ENCODE measurements around the gene ACTR3. TPM values are rescaled to one million over a fixed set of nuclear protein-coding genes. Genes with fewer than 3 reads are reported as not detected.

Gene ACTR3
- total RNA-seq, 4 donors from 2014 or later: 83.9 to 126 (median 102) TPM

DNA sequence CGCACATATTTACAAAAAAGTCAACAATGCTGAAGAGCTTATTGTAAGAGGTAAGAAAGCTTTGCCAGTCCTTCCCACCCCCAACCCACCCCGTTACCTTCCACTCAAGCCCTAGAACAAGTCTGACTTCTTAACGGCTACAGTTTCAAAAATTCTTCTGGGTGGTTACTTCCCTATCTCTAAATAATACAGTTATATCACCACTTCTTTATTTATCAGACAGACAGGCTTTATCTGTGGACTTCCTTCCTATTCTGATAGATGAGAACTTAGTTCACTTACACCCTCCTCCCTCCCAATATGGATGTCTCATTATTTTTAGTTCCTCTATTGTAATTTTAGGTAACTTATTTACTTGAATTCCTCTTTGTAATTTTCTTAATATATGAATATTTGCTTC, 26.7 kb upstream of the ACTR3 start:
- DNase-seq: no peak
- Histone ChIP-seq H3K4me1 (no peaks in the 10 kb centered on the region), H3K9me3 (no peaks in the 10 kb centered on the region), H3K27ac (no peak overlapping the region), H3K4me3 (replicated peaks in 1 of 3) (no peak overlapping the region), H3K27me3 (no peaks in the 10 kb centered on the region), H3K36me3 (no peaks in the 10 kb centered on the region)
- intact Hi-C loops (cut with DNase I): no loop called here
- TF ChIP-seq POLR2A (IDR thresholded peaks at IDR 0.05): no peak
- TF ChIP-seq, protein P1, sequence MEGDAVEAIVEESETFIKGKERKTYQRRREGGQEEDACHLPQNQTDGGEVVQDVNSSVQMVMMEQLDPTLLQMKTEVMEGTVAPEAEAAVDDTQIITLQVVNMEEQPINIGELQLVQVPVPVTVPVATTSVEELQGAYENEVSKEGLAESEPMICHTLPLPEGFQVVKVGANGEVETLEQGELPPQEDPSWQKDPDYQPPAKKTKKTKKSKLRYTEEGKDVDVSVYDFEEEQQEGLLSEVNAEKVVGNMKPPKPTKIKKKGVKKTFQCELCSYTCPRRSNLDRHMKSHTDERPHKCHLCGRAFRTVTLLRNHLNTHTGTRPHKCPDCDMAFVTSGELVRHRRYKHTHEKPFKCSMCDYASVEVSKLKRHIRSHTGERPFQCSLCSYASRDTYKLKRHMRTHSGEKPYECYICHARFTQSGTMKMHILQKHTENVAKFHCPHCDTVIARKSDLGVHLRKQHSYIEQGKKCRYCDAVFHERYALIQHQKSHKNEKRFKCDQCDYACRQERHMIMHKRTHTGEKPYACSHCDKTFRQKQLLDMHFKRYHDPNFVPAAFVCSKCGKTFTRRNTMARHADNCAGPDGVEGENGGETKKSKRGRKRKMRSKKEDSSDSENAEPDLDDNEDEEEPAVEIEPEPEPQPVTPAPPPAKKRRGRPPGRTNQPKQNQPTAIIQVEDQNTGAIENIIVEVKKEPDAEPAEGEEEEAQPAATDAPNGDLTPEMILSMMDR (IDR thresholded peaks at IDR 0.05): no peak
- WGBS, 2 donors: 45 to 58% methylated on average over 3 of the region's 3 CpGs

DNA sequence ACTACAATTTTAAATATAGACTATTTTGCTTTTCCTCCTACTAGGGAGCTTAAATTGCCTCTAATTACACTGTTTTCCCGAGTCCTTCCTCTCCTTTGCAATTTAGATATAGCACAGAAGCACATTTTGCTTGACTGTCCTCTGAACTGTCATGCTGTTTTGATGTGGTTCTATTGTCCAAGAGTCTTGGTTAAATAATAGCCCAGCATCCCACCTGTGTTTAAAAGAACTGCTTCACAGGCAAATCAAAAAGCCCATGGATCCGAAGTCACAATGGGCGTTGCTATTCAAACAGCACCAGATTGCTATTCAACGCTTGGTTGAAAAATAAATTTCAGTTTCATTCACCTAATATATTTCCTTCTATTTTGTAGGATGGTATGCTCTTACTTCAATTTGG, 22.3 kb upstream of the ACTR3 start:
- H3K4me3 ChIP-seq (replicated peaks in 1 of 3): no peak overlapping the region
- H3K27ac ChIP-seq: no peak overlapping the region
- TF ChIP-seq POLR2A (IDR thresholded peaks at IDR 0.05): no peak
- TF ChIP-seq, protein P1 (IDR thresholded peaks at IDR 0.05): no peak
- H3K27me3 ChIP-seq: no peaks in the 10 kb centered on the region
- intact Hi-C loops (cut with DNase I): no loop called here
- H3K36me3 ChIP-seq: no peaks in the 10 kb centered on the region
- WGBS, 2 donors: 75 to 88% methylated on average over 4 of the region's 4 CpGs
- no peaks in the 10 kb centered on the region for H3K9me3 ChIP-seq
- DNase-seq: no peak
- H3K4me1 ChIP-seq: no peaks in the 10 kb centered on the region

DNA sequence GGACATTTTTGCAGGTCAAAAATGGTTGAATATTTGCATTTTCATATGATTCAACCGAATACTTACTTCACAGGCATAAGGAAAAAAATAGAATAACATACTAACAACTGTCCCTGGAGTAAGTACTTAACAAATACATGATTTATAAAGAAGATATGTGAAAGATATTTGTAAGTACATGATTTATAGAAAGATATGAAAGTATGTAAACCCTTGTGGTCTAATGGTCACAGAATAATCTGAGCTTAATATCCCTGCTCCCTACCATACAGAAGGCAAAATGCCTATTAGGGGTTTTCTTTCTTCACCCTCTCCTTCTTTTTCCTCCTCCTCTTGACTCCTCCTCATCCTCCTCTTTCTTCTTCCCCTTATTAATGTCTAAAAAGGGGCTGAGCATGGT, 20.6 kb upstream of the ACTR3 start:
- H3K9me3 ChIP-seq: no peaks in the 10 kb centered on the region
- DNase-seq: no peak
- TF ChIP-seq, protein P1 (IDR thresholded peaks at IDR 0.05): no peak
- TF ChIP-seq POLR2A (IDR thresholded peaks at IDR 0.05): no peak
- WGBS, 2 donors: 94 to 98% methylated on average over 1 of the region's 1 CpG
- H3K27me3 ChIP-seq: no peaks in the 10 kb centered on the region
- no peaks in the 10 kb centered on the region for H3K4me1 ChIP-seq
- H3K36me3 ChIP-seq: no peaks in the 10 kb centered on the region
- intact Hi-C loops (cut with DNase I): no loop called here
- H3K27ac ChIP-seq: no peak overlapping the region
- H3K4me3 ChIP-seq (replicated peaks in 1 of 3): no peak overlapping the region

DNA sequence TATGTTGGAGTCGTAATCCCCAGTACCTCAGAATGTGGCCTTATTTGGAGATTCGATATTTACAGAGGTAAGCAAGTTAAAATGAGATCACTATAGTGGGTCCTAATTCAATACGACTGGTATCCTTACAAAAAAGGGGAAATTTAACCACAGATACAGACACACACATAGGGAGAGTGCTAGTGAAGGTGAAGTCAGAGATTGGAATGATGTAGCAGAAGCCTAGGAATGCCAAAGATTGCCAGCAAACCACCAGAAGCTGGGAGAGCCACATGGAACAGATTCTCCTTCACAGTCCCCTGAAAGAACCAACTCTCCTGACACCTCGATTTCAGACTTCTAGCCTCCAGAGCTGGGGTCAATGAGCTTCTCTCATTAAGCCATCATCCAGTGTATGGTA, 17.7 kb upstream of the ACTR3 start:
- H3K27ac ChIP-seq: no peak overlapping the region
- TF ChIP-seq POLR2A (IDR thresholded peaks at IDR 0.05): no peak
- TF ChIP-seq, protein P1 (IDR thresholded peaks at IDR 0.05): no peak
- H3K4me1 ChIP-seq: no peaks in the 10 kb centered on the region
- no peaks in the 10 kb centered on the region for H3K27me3 ChIP-seq
- WGBS, 2 donors: 86 to 95% methylated on average over 4 of the region's 4 CpGs
- H3K9me3 ChIP-seq: no peaks in the 10 kb centered on the region
- no peaks in the 10 kb centered on the region for H3K36me3 ChIP-seq
- no peak overlapping the region for H3K4me3 ChIP-seq (replicated peaks in 1 of 3)
- intact Hi-C loops (cut with DNase I): no loop called here
- no peak for DNase-seq

DNA sequence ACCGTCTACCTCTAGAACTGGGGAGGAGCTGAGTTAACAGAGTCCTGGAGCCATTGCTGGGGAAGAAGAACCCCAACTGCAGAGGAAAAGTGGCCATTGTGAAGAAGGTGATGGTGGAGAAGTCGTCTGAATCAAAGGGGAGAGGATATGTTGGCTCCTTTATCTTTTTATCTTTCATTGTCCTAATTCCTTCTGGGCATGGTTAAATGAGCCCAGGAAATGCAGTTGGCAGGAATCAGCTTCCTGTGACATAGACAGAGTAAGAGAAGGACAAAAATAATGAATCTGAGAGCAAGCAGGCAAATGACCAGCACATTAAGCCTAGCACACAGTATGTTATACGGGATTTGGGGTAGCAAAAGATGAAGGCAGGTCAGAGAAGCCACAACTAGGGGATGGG, 16.0 kb upstream of the ACTR3 start:
- Histone ChIP-seq H3K9me3 (no peaks in the 10 kb centered on the region), H3K27me3 (no peaks in the 10 kb centered on the region), H3K4me3 (replicated peaks in 1 of 3) (no peak overlapping the region), H3K36me3 (no peaks in the 10 kb centered on the region), H3K27ac (no peak overlapping the region), H3K4me1 (peaks cover 0 to 4% of the 10 kb centered on the region in 2 donors)
- 65 to 67% methylated on average over 3 of the region's 3 CpGs for WGBS, 2 donors
- intact Hi-C loops (cut with DNase I): no loop called here
- DNase-seq: no peak
- TF ChIP-seq, protein P1 (IDR thresholded peaks at IDR 0.05): no peak
- no peak for TF ChIP-seq POLR2A (IDR thresholded peaks at IDR 0.05)

All from thyroid gland (tissue), 4 donors.